Keratinocyte (primary cell): ENCODE results near the gene PIBF1.

Source experiments
- CTCF ChIP-seq, 3 experiments: IDR thresholded peaks in 1 of 3; conservative IDR thresholded peaks in 1 of 3; optimal IDR thresholded peaks in 1 of 3; 2 replicates in 2 of 3; 3 replicates in 1 of 3; pipeline versions ENCODE3 to v1.5.1; 2011; ENCODE audit warnings: low read length in 3 of 3, mild to moderate bottlenecking in 3 of 3, moderate library complexity in 2 of 3, control low read depth in 1 of 3, inconsistent platforms in 1 of 3; ENCODE audit not compliant: insufficient read depth in 2 of 3; ENCODE audit errors: extremely low read depth in 1 of 3
- EZH2 ChIP-seq: IDR thresholded peaks from one replicate; pipeline ENCODE4 v1.6.1; 2012; ENCODE audit warnings: inconsistent platforms, mild to moderate bottlenecking, low read length, moderate library complexity

- no peak for TF ChIP-seq EZH2
- no peak for TF ChIP-seq CTCF (optimal IDR thresholded peaks at IDR 0.05 in 1 of 3, IDR thresholded peaks at IDR 0.05 in 1 of 3, conservative IDR thresholded peaks at IDR 0.05 in 1 of 3; ENCODE audit: extremely low read depth in 1 of 3, insufficient read depth in 2 of 3, low read length in 3 of 3)
Observed at GRCh38 chr13:73040484-73040883, 258.6 kb downstream of the PIBF1 start.
